LoVo (cell line): ENCODE measurements around the gene ING2.
A peak's percentile ranks its signal among the peaks of the same experiment; 100 is the strongest.
"Not testable (repeated sequence)": the region's sequence is repeated elsewhere in the genome, so short reads cannot be mapped to it uniquely, and the experiment has no call there.

Experiments
- DNase-seq: peaks from one replicate; pipeline ENCODE4 v3.0.0-alpha.2; 2016; ENCODE audit warnings: low spot score

Gene ING2, protein sequence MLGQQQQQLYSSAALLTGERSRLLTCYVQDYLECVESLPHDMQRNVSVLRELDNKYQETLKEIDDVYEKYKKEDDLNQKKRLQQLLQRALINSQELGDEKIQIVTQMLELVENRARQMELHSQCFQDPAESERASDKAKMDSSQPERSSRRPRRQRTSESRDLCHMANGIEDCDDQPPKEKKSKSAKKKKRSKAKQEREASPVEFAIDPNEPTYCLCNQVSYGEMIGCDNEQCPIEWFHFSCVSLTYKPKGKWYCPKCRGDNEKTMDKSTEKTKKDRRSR

DNA sequence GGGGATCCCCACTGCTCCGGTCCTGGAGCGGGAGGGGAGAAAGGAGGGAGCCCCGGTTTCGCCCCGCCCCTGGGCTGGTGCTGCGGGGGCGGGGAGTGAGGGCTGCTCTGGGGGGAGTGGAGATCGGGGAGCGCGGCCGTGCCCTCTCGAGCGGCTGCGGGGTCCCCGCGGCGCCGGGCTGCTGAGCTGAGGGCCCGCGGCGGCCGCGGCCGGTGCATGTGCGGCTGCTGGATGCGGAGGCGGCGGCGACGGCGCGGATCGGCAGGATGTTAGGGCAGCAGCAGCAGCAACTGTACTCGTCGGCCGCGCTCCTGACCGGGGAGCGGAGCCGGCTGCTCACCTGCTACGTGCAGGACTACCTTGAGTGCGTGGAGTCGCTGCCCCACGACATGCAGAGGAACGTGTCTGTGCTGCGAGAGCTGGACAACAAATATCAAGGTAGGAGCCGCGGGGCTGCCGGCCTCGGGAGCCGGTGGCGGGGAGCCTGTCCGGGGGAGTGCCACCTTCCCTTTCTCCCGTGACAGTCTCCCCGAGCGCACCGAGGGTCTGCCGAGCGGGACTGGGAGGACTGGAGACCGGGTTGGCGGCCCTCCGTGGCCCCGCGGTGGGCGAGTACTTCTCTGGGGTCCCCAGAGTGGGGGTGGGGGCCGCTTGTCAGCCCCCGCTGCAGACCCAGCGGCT lies at the start of gene ING2:
Gene ING2, plus strand, starts transcription at position 129 of the 681 bp plus-strand sequence. Its CDS starts 138 bp downstream, at position 267.
- DNase-seq = peak; percentile 67

DNA sequence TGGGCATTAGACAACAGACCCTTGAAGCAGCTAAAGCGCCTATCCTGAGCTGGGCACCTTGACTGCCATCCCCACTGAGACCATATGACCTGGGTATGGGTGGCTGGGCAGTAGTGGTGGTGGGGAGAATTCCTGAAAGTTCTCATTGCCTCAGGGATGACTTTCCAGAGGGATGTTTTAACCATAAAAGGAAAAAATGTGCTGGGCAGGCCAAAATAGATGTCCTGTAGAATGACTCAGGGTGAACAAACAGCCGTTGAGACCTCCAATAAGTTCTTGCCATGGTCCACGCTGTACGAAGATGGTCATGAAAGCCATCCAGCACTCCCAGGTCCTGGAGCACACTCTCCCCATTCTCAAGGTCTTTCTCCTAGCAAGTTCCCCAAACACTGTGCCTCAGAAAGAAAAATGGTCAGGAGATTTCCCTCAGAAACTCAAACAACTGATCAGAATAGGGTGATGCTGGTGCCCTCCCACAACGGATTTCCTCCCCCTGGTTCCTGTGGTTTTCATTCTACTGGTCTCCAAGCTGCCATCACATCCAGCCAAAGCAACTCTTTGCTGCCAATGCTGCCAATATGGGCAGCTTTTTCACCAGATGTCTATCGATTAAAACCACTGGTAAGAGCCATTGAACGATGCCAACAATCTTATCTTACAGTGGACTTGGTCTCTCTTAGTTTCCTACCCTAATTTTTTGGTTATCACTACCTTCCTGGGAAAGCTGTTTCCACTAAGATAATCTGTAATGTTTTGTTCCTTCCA lies 49.2 kb upstream of the ING2 start:
- no peak for DNase-seq

DNA sequence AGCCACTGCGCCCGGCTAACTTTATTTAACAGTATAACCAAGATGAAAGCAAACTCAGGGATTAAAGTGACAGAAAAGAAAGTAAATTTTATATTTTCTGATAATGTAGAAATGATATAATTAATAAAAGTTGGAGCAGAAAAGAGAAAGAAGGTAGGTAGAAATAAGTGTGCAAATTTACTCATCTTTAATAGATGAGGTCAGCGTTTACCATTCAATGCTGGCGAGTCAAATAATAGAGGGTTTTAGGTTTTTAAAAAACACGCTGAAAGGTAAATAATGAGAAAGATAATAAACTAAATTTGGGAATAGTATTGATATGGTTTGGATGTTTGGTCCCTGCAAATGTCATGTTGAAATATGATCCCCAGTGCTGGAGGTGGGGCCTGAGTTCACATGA lies 46.9 kb upstream of the ING2 start:
- DNase-seq = no peak

DNA sequence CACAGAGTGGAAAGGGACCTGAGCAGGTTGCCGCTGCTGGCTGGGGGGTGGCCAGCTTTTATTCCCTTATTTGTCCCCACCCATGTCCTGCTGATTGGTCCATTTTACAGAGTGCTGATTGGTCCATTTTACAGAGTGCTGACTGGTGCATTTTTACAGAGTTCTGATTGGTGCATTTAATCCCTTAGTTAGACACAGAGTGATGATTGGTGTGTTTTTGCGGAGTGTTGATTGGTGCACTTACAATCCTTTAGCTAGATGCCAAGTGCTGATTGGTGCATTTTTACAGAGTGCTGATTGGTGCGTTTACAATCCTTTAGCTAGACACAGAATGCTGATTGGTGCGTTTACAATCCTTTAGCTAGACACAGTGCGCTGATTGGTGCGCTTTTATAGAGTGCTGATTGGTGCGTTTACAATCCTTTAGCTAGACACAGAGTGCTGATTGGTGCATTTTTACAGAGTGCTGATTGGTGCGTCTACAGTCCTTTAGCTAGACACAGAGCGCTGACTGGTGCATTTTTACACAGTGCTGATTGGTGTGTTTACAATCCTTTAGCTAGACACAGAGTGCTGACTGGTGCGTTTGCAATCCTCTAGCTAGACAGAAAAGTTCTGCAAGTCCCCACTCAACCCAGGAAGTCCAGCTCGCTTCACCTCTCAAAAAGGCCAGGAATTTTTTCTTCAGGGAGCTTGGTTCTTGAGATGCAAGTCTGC lies 40.8 kb upstream of the ING2 start:
- not testable (repeated sequence) for DNase-seq

DNA sequence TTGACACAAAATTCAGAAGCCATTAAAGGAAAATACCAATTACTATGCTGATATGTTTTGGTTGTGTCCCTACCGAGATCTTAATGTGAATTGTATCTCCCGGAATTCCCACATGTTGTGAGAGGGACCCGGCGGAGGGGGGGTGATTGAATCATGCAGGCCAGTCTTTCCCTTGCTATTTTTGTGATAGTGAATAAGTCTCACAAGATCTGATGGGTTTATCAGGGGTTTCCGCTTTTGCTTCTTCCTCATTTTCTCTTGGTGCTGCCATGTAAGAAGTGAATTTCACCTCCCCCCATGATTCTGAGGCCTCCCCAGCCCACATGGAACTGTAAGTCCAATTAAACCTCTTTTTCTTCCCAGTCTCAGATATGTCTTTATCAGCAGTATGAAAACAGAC lies 39.0 kb upstream of the ING2 start:
- DNase-seq = not testable (repeated sequence)

DNA sequence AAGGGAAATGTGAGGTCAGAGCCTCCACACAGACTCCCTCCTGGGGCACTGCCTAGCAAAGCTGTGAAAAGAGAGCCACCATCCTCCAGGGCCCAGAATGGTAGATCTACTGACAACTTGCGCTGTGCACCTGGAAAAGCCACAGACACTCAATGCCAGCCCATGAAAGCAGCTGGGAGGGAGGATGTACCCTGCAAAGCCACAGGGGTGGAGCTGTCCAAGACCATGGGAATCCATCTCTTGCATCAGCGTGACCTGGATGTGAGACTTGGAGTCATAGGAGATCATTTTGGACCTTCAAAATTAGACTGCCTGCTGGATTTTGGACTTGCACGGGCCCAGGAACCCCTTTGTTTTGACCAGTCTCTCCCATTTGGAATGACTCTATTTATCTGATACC lies 37.6 kb upstream of the ING2 start:
- no peak for DNase-seq

DNA sequence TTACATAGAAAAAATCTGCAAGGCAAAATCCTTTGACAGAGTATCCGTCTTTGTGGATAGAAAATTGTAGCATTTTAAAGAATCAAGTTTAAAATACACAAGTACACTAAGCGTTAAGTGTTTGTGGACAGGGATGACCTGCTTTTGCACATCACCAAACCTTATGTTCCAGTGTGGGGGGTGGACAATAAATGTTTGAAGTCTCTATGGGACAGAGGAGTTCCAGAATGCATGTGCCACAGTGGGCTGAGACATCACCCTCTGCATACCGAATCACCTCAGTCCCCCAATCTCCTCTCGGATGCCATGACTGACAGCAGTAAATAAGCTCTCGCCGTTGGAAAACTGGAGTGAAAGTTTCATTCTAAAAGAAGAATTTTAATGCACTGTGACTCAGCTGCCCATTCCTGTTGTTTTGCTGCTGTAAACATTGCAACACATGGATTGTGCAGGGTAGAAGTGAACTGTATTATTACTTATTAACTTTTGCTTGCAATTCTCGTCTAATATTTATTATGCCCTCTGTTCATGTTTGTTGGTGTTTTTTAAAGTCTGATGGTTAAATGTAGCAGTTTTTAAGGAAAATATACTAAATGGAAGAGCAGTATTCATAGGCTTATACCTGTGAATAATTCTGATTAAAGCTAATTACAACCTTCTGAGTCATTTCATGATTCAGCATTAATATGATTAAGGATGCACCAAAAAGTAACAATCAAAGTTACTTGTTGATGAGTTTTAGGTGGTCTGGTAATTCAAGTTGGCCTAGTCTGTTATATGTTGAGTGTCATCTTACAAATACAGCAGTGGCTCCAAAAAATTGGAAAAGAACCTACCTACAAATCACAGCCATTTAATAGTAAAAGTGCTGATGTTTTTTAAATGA lies 36.4 kb upstream of the ING2 start:
- peak; percentile 7 for DNase-seq

DNA sequence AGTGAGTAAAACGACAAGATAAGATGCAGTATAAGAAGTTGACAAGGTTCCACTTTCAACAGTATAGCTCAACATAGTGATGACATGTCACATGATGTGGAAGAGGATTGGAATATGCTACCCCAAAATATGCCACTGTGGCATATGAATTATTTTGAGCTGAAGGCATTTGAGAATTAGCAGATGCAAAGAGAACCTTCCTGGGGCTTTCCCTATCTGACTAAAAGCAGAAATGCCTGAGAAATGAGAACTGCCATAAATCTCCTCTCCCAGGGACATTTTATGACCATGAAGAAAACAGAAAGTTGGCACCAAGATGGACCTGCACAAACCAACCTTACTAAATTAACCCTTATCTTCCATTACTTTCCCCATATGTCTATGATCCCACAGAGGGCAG lies 35.6 kb upstream of the ING2 start:
- DNase-seq = peak; percentile 23

DNA sequence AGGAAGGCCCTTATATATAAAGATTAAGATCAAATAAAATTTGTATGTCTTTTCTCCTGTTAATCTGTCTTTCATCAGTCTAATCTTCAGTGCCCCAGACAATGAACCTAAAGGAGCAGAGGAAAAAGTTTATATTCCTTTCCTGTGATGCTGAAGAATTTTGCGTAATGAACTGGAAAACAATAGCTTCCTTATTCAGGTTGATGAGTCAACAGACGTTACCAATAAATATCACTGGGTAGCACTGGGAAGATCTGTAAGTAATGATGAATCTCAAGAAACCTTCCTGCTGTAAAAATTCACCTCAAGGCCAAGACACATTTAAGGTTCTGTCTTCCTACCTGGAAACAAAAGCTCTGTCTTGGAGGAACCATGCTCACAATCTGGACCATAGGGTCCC lies 34.9 kb upstream of the ING2 start:
- DNase-seq = peak; percentile 72

DNA sequence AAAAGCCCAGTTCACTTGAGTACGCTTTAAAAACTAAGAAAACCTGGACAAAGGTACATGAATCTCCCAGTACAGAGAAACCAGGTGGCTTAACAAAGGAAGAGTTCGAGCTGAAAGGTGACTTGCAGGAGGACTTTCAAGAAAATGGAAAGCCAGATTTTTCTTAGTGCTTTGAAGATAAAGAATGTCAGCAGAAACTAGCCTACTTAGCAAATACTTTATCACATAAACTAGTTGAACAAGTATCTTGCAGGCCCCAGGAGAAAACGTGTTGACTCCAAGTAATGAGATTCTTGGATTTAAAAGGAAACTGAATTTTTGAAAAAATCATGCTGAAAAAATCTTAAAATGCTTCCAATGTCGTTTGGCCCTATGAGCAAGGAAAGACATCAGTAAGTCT lies 34.0 kb upstream of the ING2 start:
- no peak for DNase-seq

DNA sequence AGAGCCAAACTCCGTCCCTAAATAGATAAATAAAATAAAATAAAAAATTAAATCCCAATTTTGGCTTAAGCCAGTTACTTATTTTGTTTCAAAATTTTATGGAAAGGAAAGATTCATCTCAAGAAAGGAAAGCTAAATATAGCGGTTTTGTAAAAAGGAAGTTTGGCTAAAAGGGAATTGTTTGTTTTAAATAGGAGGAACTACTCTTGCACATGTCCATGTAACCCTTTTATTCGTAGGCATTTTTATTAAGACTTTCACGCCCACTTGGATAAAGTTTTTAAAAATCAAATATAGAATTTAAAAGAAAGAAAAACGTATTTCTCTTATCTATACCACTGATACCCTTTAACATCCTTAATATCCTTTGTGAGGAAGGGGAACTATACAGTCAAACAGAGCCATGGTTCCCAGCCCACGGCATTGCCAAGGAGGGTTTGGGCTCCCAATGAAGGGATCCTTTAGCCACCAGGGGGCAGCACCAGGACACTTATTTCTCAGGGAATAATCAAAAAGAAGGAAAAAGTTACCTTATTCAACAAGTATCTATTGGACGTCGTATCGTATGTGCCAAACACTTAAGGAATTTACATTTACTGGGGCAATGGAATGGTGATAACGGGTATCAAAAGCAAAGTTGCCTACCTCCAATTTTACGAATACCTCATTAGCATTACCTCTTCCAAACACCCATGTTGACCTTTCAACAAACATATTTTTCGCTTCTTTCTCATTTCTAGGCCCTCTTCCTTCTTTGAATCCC lies 32.7 kb upstream of the ING2 start:
- DNase-seq = peak; percentile 61

DNA sequence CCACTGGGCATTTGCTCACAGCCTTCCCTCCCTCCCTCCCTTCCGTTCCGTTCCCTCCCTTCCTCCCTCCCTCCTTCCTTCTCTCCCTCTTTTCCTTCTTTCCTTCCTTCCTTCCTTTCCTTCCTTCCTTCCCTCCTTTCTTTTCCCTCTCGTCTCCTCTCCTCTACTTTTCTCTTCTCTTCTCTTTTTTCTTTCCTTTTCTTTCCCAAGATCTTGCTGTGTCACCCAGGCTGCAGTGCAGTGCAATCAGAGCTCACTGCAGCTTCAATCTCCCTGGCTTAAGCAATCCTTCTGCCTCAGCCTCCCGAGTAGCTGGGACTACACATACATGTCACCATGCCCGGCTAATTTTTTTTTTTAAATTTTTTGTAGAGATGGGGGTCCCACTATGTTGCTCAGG lies 26.7 kb upstream of the ING2 start:
- DNase-seq = no peak

DNA sequence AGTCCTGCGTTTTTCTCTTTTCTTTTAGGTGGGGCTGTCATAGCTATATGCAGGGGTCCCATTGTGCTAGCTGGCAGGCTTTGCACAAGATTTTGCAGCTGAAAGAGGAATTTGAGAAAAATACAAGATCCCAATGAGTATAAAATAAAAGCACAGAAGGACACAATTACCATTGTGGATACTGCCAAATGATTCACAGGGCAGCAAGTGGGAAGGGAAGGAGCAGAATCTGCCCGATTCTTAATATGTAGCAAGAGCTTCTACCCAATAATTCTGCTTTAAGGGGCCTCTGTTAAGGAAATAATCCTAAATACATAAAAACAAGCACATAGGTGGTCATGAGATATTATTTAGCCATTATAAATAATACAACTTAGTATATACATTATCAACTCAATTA lies 25.9 kb upstream of the ING2 start:
- DNase-seq = no peak

DNA sequence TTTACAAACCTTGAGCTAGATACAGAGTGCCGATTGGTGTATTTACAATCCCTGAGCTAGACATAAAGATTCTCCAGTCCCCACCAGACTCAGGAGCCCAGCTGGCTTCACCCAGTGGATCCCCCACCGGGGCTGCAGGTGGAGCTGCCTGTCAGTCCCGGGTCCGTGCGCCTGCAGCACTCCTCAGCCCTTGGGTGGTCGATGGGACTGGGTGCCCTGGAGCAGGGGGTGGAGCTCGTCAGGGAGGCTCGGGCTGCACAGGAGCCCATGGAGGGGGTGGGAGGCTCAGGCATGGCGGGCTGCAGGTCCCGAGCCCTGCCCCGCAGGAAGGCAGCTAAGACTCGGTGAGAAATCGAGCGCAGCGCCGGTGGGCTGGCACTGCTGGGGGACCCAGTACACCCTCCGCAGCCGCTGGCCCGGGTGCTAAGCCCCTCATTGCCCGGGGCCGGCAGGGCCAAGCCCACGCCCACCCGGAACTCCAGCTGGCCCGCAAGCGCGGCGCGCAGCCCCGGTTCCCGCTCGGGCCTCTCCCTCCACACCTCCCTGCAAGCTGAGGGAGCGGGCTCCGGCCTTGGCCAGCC lies 22.3 kb upstream of the ING2 start:
- not testable (repeated sequence) for DNase-seq

DNA sequence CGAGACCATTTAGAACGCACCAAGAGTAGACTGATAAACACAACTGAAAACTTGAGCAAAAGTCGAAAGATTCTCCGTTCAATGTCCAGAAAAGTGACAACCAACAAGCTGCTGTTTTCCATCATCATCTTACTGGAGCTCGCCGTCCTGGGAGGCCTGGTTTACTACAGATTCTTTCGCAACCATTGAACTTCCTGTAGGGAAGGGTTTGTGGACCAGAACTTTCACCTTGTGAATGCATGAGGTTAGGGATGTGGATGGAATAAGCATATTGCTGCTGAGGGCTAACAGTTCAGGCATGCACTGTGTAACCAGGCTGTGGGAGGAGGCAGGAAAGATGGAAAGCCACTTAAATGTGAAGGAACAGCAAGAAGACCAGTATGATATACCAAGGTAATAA lies 20.9 kb upstream of the ING2 start:
- DNase-seq = no peak

DNA sequence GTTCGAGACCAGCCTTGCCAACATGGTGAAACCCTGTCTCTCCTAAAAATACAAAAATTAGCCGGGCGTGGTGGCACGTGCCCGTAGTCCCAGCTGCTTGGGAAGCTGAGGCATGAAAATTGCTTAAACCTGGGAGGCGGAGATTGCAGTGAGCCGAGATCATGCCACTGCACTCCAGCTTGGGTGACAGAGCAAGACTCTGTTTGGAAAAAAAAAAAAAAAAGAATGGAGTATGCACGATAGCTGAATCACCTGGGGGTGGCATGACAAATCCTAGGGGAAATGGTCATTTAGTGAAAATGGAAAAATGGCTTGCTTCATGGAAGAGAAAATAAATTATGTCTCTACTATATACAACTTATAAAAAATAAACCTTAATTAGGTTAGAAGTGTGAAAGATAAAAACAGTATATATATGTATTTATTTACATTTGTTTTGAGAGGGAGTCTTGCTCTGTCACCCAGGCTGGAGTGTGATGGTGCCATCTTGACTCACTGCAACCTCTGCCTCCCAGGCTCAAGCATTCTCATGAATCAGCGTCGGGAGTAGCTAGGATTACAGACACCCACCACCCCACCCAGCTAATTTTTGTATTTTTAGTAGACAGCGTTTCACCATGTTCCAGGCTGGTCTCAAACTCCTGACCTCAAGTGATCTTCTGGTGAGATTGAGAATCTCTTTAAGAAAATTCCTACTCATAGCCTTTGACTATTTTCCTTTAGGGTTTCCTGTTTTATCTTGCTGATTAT lies 19.3 kb upstream of the ING2 start:
- no peak for DNase-seq

DNA sequence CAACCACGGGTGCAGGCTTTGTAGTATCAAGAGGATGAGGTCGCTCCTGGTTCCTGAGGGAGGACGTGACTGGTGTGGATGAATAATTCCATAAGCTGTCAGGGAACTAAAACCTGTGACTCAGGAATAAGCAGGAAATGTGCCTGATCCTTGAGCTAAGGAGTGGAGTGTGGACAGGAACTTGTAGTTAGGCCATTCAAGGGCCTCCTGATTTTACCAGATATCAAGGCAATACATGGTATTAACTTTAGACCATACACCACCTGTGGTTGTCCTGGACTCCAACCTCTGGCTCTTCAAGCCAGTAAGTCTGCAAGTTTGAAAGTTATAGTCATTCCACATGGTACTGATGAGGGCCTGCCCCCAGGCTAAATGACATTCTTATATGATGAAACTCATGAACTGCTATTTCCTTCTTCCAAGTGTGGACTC lies 12.1 kb upstream of the ING2 start:
- DNase-seq = no peak

DNA sequence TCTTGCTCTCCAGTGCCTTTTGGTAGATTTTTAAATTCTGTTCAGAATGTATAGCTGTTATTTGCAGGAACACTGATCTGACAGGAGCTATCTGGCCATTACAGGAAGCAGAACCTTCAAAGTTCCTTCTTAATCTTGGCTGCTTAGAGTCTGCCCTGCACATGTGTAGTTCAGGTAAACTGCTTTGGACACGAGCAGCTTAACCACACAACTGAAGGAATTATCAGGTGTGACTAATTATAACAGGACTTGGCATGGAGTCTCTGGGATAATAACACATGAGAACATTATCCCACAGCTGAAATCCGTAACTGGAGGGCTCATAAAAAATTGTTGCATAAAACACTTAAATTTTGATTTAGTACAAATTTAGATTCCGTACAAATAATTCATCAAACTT lies 11.6 kb upstream of the ING2 start:
- no peak for DNase-seq

DNA sequence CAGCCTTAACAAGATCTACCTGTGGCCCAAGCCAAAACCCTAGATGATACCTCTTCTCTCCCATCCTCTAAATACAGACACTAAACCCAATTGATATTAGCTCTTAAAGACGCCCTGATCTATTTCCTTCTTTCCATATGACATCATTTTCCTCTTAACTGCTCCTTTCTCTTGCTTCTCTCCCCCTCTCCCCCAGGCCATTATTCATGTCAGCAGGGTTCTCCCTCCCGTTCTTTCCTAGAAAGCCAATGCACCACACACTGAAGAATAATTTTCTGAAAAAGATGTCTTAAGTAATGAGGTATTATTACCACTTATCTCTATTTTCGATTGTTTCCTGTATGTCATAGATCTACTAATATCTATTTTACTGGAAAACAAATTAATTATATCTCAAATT lies 9.7 kb upstream of the ING2 start:
- DNase-seq = no peak

DNA sequence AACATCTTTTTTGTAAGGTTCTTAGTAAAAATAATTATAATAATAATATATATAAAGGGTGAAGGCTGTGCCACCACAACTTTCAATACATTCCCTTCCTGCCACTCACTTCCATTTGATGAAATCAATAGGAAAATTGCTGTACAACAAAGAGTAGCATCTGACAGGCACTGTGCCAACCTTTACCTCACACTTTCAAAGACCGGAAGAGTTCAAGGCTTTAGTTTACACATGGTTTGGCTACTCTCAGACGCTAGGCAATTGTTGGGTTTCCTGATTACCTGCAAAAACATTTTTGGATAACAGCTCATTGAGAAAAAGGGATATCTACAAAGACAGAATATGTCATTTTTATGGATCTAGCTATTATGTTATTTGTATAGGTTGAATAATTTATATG lies 5.5 kb upstream of the ING2 start:
- DNase-seq = no peak
